Measurements from ENCODE around the gene TNIP1. TPM values are rescaled to one million over a fixed set of nuclear protein-coding genes. Genes with fewer than 3 reads are reported as not detected.
A peak's percentile ranks its signal among the peaks of the same experiment; 100 is the strongest.

Gene TNIP1
- total RNA-seq, 4 donors from 2014 or later: 191 to 352 (median 266) TPM

DNA sequence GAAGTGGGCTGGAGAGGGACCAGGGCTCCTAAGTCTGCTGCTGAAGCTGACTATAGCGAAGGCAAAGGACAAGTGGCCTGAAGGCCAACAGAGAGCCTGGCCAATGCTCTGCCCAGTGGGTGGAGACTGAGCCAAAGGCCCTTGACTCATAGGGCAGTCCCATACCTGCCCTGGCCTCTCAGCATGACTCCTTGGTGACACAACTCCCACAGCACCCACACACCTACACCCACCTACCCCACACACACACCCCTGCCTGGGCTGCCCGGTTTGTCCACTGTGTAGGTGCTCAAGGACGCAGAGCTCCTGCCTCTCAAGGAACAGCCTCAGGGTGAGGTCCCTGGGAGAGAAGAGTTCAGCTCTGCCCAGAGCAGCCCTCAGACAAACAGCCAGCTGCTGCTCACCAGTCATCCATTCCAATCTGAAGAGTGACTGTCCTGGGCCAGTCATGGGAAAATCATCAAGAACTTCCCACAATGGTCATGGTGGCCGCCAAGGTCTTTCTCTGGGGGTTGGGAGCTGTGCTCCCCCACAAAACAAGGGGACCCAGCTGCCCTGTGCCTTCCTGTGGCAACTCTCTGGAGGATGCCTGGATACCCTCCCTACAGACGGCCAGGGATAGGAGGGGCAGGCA is 5.0 kb downstream of the TNIP1 start:
- Histone ChIP-seq H3K4me3 (no peak overlapping the region), H3K4me1 (peaks cover 3 to 75% (median 21%) of the 10 kb centered on the region in 4 donors), H3K27me3 (no peaks in the 10 kb centered on the region), H3K27ac (peak overlapping the region; percentile 52 to 85 (median 66)), H3K9me3 (no peaks in the 10 kb centered on the region), H3K36me3 (peaks cover 0 to 21% (median 0%) of the 10 kb centered on the region in 3 donors)
- TF ChIP-seq, protein P1, sequence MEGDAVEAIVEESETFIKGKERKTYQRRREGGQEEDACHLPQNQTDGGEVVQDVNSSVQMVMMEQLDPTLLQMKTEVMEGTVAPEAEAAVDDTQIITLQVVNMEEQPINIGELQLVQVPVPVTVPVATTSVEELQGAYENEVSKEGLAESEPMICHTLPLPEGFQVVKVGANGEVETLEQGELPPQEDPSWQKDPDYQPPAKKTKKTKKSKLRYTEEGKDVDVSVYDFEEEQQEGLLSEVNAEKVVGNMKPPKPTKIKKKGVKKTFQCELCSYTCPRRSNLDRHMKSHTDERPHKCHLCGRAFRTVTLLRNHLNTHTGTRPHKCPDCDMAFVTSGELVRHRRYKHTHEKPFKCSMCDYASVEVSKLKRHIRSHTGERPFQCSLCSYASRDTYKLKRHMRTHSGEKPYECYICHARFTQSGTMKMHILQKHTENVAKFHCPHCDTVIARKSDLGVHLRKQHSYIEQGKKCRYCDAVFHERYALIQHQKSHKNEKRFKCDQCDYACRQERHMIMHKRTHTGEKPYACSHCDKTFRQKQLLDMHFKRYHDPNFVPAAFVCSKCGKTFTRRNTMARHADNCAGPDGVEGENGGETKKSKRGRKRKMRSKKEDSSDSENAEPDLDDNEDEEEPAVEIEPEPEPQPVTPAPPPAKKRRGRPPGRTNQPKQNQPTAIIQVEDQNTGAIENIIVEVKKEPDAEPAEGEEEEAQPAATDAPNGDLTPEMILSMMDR (IDR thresholded peaks at IDR 0.05): no peak
- peak; percentile 47 to 91 for TF ChIP-seq POLR2A (IDR thresholded peaks at IDR 0.05)
- DNase-seq: peak in 2 of 3 donors; percentile 80 to 84

DNA sequence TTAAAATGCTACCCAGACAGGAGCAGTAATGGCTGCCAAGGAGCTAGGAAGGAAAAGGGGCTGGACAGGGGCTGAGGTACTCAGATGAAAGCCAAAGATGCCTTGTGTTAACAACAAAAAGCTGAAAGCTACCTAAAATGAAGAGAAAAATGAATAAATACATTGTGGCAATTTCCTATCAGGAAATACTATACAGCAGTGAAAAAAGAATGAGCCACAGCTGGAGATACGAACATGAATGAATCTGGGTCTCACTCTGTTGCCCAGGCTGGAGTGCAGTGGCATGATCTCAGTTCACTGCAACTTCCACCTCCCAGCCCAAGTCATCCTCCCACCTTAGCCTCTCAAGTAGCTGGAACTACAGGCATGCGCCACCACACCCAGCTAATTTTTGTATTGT is 6.3 kb downstream of the TNIP1 start:
- Histone ChIP-seq H3K27me3 (no peaks in the 10 kb centered on the region), H3K4me1 (peaks cover 3 to 80% (median 25%) of the 10 kb centered on the region in 4 donors), H3K9me3 (no peaks in the 10 kb centered on the region), H3K36me3 (peaks cover 0 to 21% (median 0%) of the 10 kb centered on the region in 3 donors), H3K27ac (peak overlapping the region in 1 of 4 donors; percentile 47), H3K4me3 (no peak overlapping the region)
- TF ChIP-seq, protein P1 (IDR thresholded peaks at IDR 0.05): no peak
- no peak for TF ChIP-seq POLR2A (IDR thresholded peaks at IDR 0.05)
- no peak for DNase-seq

DNA sequence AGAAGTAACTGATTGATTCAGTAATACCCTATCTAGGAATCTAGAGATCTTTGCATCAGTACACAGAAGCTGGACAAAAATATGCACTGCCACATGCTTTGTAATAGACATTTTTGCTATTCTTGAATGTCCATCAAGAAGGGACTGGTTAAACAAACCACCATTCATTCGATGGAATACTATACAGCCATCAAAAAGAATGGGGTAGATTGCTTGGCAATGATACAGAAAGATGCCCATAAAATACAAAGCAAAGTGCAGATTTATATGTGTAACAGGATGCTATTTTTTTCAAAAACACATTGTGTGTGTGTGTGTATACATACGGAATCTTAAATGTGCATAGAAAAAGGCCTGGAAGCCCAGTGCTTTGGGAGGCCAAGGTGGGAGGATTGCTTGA is 7.6 kb downstream of the TNIP1 start:
- TF ChIP-seq, protein P1 (IDR thresholded peaks at IDR 0.05): no peak
- no peak for TF ChIP-seq POLR2A (IDR thresholded peaks at IDR 0.05)
- Histone ChIP-seq H3K9me3 (no peaks in the 10 kb centered on the region), H3K4me3 (no peak overlapping the region), H3K27ac (peak overlapping the region in 1 of 4 donors; percentile 42), H3K4me1 (peaks cover 7 to 80% (median 34%) of the 10 kb centered on the region in 4 donors), H3K36me3 (peaks cover 0 to 18% (median 0%) of the 10 kb centered on the region in 3 donors), H3K27me3 (no peaks in the 10 kb centered on the region)
- no peak for DNase-seq

DNA sequence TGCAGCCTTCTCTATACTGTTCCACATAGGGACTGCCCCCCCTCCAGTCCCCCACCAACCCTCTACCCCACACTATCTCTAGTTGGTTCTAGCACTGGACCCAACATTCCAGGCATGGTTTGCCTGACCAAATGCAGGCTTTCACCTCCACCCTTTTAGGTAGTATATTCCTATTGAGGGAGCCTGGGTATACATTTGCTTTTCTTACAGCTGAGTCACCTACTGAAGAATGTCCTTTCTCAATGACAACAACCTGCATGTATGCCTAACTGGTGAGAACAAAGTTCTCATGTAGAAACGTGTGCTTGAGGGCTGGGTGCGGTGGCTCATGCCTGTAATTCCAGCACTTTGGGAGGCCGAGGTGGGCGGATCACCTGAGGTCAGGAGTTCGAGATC is 8.2 kb downstream of the TNIP1 start:
- no peak overlapping the region for H3K4me3 ChIP-seq
- H3K27me3 ChIP-seq: no peaks in the 10 kb centered on the region
- H3K9me3 ChIP-seq: no peaks in the 10 kb centered on the region
- peaks cover 7 to 80% (median 35%) of the 10 kb centered on the region in 4 donors for H3K4me1 ChIP-seq
- TF ChIP-seq, protein P1 (IDR thresholded peaks at IDR 0.05): no peak
- peak in 1 of 2 donors; percentile 27 for TF ChIP-seq POLR2A (IDR thresholded peaks at IDR 0.05)
- DNase-seq: no peak
- peak overlapping the region in 3 of 4 donors; percentile 10 to 85 (median 42) for H3K27ac ChIP-seq
- peaks cover 0 to 20% (median 0%) of the 10 kb centered on the region in 3 donors for H3K36me3 ChIP-seq

DNA sequence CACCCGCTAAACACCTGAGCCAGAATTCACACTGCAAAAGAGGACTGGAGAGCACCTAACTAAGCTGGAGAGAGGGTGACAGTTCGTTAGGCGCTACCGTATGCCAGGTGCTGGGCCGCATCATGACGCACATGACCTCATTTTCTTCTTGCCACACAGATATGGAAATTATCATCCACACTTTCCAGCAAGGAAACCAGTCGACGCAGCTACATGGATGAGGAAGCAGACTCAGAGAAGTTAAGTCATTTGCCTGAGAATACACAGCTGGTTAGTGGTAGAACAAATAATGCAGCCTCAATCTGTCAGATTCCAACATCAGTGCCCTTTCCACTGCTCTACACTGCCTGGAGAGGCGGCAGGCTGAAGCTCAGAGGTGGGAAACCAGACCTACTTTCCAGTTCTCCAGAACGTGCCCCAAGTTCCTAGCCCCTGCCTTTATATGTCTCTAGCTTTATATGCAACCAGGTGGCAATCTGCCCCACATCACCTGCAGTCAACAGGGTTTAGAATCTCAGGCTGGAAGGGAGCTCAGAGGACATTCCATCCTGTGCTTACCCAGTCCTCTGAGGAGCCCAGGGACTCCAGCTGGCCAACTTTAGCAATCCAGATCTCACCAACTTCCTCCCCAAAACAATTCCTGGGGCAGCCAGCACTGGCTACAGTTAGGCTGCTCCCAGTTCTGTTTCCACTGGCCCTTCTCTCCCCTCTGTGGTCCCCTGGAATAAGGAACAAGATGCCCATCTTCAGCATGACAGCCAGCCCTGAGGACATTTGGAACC is 8.8 kb downstream of the TNIP1 start:
- Histone ChIP-seq H3K4me1 (peaks cover 7 to 80% (median 31%) of the 10 kb centered on the region in 4 donors), H3K4me3 (no peak overlapping the region), H3K27me3 (no peaks in the 10 kb centered on the region), H3K9me3 (no peaks in the 10 kb centered on the region), H3K27ac (peak overlapping the region in 3 of 4 donors; percentile 10 to 85 (median 42)), H3K36me3 (peaks cover 0 to 17% (median 0%) of the 10 kb centered on the region in 3 donors)
- TF ChIP-seq, protein P1 (IDR thresholded peaks at IDR 0.05): no peak
- TF ChIP-seq POLR2A (IDR thresholded peaks at IDR 0.05): no peak
- no peak for DNase-seq
